GM18861 (cell line): ENCODE results near the gene PLEKHH1.
"Not testable (repeated sequence)": the region's sequence is repeated elsewhere in the genome, so short reads cannot be mapped to it uniquely, and the experiment has no call there.

Source experiments
- ATAC-seq: cut with Tn5 transposase; IDR thresholded peaks from one replicate; pipeline ENCODE4 v1.9.1; 2021; ENCODE audit not compliant: unreplicated experiment

The PLEKHH1 gene

DNA sequence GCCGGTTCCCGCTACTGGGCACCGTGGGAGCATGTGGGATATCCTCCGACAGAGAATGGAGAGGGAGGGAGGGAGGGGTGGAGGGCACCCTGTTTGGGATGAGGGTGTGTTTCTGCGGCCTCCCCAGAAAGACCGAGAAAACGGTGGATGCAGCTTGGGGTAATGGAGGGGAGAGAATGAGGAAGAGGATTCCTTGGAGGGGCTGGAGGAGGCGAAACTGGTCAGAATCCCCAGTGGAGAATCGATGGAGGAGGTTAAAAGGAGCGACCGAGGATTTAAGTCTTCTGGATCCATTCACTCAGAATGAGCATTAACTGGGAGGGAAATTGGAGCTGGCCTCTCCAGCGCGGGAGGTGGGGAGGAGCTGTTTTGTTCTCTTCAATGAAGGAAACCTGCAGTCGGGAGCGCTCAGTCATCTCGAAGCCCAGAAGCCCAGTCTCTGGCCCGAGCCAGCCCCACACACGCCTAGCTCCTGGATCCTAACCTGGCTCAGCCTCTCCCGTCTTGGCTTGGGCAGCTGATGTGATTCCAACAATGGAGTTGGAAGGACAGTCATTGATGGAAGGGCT lies 87.2 kb downstream of the PLEKHH1 start:
- no peak for ATAC-seq

DNA sequence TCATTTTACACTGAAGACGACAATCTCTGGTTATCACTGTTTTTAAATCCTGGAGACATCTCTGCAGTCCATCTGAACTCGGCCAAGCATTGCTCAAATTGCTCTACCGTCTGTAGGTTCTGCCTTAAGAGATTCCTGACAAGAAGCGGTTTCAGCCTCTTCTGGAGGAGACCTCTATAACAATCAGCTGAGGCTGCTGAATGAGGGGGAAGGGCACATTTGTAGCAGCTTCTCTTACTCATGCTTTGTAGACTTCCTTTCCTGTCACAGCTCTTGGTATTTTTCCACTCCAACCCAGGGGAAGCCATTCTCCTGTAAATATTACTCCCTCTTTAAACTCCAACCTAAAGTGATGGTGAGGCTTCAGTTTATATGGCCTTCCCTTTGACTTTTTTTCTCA lies 89.6 kb downstream of the PLEKHH1 start:
- ATAC-seq, result no peak

DNA sequence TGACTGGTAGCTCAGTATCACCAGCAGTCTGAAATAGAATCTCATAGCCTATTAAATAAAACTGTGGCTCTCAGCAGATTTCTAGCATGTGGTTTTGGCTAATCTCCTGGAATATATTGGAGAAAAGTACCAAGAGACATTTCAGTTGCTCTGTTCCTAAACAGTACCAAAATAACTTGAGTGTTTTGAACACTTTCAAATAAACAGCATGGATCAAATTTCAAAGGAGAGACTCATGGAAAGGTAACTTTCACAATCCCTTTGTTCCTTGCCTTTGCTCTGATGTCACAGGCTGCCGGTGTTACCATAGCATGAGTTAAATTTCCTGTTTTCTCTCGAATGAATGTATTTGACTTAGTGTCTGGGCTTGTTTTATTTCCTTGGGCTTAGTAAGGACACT lies 90.0 kb downstream of the PLEKHH1 start:
- no peak for ATAC-seq

GRCh38 chr14:67626131-67626530 lies 93.0 kb downstream of the PLEKHH1 start:
- ATAC-seq, result not testable (repeated sequence)

DNA sequence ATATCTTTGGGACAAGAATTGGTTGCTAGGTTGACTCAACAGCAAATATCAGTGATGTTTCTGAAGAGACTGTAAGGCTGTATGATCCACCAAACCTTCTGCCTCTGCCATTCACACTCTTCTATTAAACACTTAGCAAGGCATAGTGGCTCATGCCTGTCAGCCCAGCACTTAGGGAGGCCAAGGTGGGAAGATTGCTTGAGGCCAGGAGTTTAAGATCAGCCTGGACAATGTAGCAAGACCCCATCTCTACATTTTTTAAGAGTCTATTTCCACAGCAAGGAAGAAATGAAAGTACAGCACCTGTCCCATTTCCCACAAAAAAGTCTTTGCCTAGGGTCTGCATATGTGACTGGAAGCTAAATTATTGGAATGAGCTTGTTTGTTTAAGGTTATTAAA lies 94.4 kb downstream of the PLEKHH1 start:
- no peak for ATAC-seq

DNA sequence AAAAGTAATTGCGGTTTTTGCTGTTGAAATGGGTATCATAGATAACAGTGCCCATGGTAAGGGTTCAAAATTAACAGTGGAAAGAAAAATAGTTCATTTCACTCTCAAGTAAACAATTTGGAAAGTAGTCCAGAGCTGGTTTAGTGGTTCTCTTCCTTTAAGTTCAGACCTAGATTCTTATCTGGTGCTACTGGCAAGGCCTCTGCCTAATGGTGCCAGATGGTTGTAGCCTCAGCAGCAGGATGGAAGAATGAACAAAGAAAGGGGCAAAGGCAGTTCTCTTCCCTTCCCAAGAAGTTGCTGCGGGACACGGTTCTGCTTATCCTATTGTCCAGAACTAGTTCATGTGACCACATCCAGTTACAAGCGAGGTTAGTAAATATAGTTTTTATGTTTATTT lies 97.1 kb downstream of the PLEKHH1 start:
- ATAC-seq, result no peak

DNA sequence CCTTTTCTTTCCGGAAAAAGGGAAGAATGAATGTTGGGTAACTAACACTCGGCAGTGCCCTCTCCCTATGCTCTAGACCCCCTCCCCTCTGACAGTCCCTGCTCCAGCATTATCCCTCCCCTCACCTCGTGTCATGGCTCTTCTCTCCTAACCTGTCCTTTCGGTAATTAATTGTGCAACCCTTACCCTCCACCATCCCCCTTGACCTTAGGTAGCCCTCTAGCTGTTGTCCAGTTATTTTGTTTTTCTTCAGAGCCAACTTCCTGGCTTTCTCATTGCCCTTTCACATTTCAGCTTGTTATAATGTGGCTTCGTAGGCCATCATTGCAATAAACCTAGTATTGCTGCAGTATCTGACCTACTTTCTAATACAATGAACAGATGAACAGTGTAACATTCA lies 97.8 kb downstream of the PLEKHH1 start:
- no peak for ATAC-seq

DNA sequence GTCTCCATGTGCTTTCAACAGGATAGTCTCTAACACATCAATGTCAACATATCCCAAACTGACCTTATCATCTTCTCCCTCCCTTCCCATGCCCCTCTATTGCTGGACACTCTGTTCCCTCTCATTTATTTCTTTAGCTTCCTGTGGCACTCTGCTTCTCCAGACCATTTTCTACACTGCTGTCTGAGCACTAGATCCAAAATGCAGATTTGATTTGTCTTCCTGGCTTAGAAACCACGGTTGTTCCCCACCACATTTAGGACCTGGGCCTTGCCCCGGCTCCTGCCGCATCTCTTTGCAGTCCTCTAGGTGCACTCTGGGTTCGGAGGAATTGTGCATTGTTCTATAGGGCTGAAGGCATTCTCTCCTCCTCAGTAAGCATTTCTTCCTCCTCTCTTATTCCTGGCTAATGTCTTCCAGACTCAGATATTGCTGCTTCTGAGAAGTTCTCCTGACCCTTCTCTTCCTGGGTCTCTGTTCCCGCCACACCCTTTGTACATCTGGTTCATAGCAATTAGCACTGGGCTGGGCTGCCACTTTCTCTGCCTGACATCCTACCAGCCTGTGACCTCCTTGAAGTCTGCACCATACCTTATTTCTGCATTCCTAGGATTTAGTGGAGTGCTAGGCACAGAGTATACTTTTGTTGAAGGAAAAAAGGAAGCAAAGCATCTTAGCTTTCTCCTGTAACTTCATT lies 100.5 kb downstream of the PLEKHH1 start:
- ATAC-seq, result no peak

GRCh38 chr14:67636361-67636919 lies 103.3 kb downstream of the PLEKHH1 start:
- no peak for ATAC-seq

- ATAC-seq, result no peak
These were observed 105.6 kb downstream of the PLEKHH1 start for GRCh38 chr14:67638642-67639041.
